Measurements from ENCODE around the gene SRC.

GRCh38 chr20:37315452-37316110 lies 30.4 kb upstream of the SRC start:
- no peak for TF ChIP-seq CTCF (IDR thresholded peaks at IDR 0.05; ENCODE audit: low read length)
- no peak for TF ChIP-seq EZH2 (IDR thresholded peaks at IDR 0.05; ENCODE audit: borderline replicate concordance, low read length)

Data from OCI-LY1 (cell line).